Stimulated activated CD4-positive, alpha-beta T cell treated with anti-CD3 and anti-CD28 coated beads, TNF-alpha, amount 100 ng/mL, for 48 hours (primary cell): Measurements from ENCODE around the gene CD300LD.
"Not testable (repeated sequence)": the region's sequence is repeated elsewhere in the genome, so short reads cannot be mapped to it uniquely, and the experiment has no call there.

ENCODE experiments used
- DNase-seq, 3 donors: peaks; one replicate each; pipeline ENCODE4 v3.0.0-alpha.2; 2020; ENCODE audit warnings: low read depth in 3 of 3

The CD300LD gene

GRCh38 chr17:74592087-74592990, at the start of gene CD300LD:
Gene CD300LD (minus strand): TSS chr17:74592283. CDS start chr17:74592202, 81 bp downstream.
- no peak for DNase-seq

GRCh38 chr17:74641224-74641957, 49.3 kb upstream of the CD300LD start:
- DNase-seq, result no peak

- DNase-seq, result no peak
Measured at GRCh38 chr17:74639704-74640151, 47.6 kb upstream of the CD300LD start.

- DNase-seq, result no peak
Measured at GRCh38 chr17:74637926-74638325, 45.8 kb upstream of the CD300LD start.

- DNase-seq, result no peak
Measured at GRCh38 chr17:74637265-74637664, 45.2 kb upstream of the CD300LD start.

- DNase-seq, result not testable (repeated sequence)
Measured at GRCh38 chr17:74636541-74637085, 44.5 kb upstream of the CD300LD start.

- no peak for DNase-seq
Measured at GRCh38 chr17:74635418-74635817, 43.3 kb upstream of the CD300LD start.

GRCh38 chr17:74633326-74633725, 41.2 kb upstream of the CD300LD start:
- no peak for DNase-seq

- no peak for DNase-seq
Measured at GRCh38 chr17:74632617-74633016, 40.5 kb upstream of the CD300LD start.

- DNase-seq, result no peak
Measured at GRCh38 chr17:74631468-74632450, 39.7 kb upstream of the CD300LD start.

- DNase-seq, result not testable (repeated sequence)
Measured at GRCh38 chr17:74630251-74630650, 38.2 kb upstream of the CD300LD start.

- DNase-seq, result no peak
Measured at GRCh38 chr17:74625661-74626060, 33.6 kb upstream of the CD300LD start.

GRCh38 chr17:74624131-74624530, 32.0 kb upstream of the CD300LD start:
- no peak for DNase-seq

GRCh38 chr17:74623693-74624093, 31.6 kb upstream of the CD300LD start, which contains the start of gene CD300E:
Gene CD300E (minus strand): TSS chr17:74623738. CDS start chr17:74623621, 117 bp downstream.
- DNase-seq, result no peak

- no peak for DNase-seq
Measured at GRCh38 chr17:74619077-74619673, 27.1 kb upstream of the CD300LD start.

GRCh38 chr17:74618451-74618850, 26.4 kb upstream of the CD300LD start:
- no peak for DNase-seq

- no peak for DNase-seq
Measured at GRCh38 chr17:74616696-74617095, 24.6 kb upstream of the CD300LD start.

GRCh38 chr17:74612046-74612445, 20.0 kb upstream of the CD300LD start:
- no peak for DNase-seq

- DNase-seq, result no peak
Measured at GRCh38 chr17:74610108-74610507, 18.0 kb upstream of the CD300LD start.

GRCh38 chr17:74608511-74608910, 16.4 kb upstream of the CD300LD start:
- DNase-seq, result no peak

GRCh38 chr17:74607221-74607620, 15.1 kb upstream of the CD300LD start:
- no peak for DNase-seq
